ENCODE measurements around the gene EFNA2. TPM values are rescaled to one million over a fixed set of nuclear protein-coding genes. Genes with fewer than 3 reads are reported as not detected.
"Not testable (repeated sequence)": the region's sequence is repeated elsewhere in the genome, so short reads cannot be mapped to it uniquely, and the experiment has no call there.

EFNA2 gene
- total RNA-seq, 1 experiment from 2014 or later, result 12.2 TPM

DNA sequence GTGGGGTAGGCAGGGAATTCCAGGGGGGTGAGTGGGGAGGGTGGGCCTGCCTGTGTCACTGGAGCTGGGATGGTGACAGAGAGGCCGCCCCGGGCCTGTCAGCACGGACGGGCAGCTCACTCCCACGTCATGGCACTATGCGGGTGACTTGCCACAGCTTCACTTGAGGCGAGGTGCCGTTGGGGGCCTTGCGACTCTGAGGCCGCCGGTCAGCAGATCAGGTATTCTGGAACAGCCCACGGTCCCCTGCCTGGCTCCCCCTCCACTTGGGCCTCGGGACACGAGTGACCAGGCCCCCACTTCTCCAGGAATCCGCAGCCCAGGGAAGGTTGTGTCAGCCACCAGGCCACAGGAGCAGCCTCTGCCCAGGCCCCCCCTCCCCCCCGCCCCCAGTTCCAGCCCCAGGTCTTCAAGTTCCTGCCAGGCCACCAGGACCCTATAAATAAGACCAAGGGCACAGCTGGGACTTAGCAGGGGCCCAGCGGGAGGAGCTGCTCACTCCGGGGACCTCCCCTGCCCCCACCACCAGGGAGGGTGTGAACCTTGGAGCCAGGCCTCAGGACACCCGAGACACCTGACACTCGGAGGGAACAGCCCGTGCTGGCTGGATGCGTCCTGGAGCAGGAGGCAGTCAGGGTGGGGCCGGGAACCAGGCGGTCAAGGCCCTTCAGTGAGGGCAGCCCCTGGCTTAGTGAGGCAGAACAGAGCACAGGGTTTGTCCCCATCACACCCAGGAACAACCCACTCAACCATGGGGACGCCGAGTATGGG is 40.0 kb upstream of the EFNA2 start (continued):
- TF ChIP-seq YY1 (IDR thresholded peaks at IDR 0.05; ENCODE audit: extremely low read depth, insufficient replicate concordance, low read depth, low read length) (no peak), EZH2phosphoT487 (IDR thresholded peaks at IDR 0.05; ENCODE audit: borderline replicate concordance) (no peak)

DNA sequence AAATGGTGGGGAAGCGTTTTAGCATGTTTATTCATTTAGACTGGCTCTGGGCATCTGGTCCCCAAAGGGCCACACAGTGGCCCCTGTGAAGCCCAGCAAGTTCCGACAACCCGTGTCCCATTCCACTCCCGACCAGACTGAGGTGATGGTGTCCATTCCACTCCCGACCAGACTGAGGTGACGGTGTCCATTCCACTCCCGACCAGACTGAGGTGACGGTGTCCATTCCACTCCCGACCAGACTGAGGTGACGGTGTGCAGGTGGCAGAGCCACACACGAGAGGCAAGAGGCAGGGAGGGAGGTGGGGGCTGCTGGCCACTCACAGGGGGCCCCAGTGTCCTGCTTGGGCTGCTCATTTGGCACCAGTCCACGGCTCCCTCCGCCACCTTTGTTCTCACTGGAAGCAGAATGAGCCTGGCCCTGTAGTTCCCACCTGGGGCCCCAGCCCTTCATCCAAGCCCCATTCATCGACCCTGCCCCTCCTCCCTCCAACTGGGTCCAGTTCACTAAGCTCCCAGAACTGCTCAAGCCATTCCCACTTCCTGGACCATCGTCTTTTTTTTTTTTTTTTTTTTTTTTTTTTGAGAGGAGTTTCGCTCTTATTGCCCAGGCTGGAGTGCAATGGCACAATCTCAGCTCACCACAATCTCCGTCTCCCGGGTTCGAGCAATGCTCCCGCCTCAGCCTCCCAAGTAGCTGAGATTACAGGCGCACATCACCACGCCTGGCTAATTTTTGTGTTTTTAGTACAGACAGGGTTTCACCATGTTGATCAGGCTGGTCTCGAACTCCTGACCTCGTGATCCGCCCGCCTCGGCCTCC is 39.2 kb upstream of the EFNA2 start:
- ChIA-PET POLR2A (interaction anchor here (0.7 to 5.3 kb wide), 5 partner anchors 15 to 69 kb away, joined by 3 to 139 read pairs (median 6); partner anchors contain the start of gene CIRBP), RAD21 (ENCODE audit: low non-redundant PET in 1 of 2, low total read pairs in 2 of 2, uncharacterized antibody in 2 of 2, unreplicated experiment in 2 of 2) (interaction anchor here (0.6 to 0.9 kb wide), 3 partner anchors 20 to 178 kb away, joined by 3 to 8 read pairs (median 5); no protein-coding TSS in a partner anchor), CTCF (interaction anchor here (0.7 to 5.2 kb wide), 3 partner anchors 15 to 180 kb away, joined by 3 to 325 read pairs (median 4); partner anchors contain the start of genes ARHGAP45 and CIRBP)
- TF ChIP-seq, protein P1, sequence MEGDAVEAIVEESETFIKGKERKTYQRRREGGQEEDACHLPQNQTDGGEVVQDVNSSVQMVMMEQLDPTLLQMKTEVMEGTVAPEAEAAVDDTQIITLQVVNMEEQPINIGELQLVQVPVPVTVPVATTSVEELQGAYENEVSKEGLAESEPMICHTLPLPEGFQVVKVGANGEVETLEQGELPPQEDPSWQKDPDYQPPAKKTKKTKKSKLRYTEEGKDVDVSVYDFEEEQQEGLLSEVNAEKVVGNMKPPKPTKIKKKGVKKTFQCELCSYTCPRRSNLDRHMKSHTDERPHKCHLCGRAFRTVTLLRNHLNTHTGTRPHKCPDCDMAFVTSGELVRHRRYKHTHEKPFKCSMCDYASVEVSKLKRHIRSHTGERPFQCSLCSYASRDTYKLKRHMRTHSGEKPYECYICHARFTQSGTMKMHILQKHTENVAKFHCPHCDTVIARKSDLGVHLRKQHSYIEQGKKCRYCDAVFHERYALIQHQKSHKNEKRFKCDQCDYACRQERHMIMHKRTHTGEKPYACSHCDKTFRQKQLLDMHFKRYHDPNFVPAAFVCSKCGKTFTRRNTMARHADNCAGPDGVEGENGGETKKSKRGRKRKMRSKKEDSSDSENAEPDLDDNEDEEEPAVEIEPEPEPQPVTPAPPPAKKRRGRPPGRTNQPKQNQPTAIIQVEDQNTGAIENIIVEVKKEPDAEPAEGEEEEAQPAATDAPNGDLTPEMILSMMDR (IDR thresholded peaks at IDR 0.05 in 2 of 3, conservative IDR thresholded peaks at IDR 0.05 in 1 of 3; ENCODE audit: borderline replicate concordance in 1 of 3, insufficient read depth in 1 of 3, low read depth in 2 of 3, low read length in 2 of 3), result peak in 1 of 3 experiments; percentile 31; a peak in 1 of 6 replicates
- peak; percentile 44; the same call in 1 of the 2 replicates for TF ChIP-seq POLR2AphosphoS5 (IDR thresholded peaks at IDR 0.05; ENCODE audit: low read depth, low read length)
- Histone ChIP-seq H3K4me2 (ENCODE audit: low read length) (peak overlapping the region; percentile 98), H3K9ac (ENCODE audit: low read length) (peak overlapping the region; percentile 99), H3K4me1 (ENCODE audit: control insufficient read depth in 1 of 2, insufficient read depth in 2 of 2, low read length in 2 of 2) (peaks cover 47 to 63% of the 10 kb centered on the region in 2 experiments), H3K36me3 (ENCODE audit: control insufficient read depth in 1 of 2, insufficient read depth in 2 of 2, low read length in 2 of 2) (peaks cover 5 to 25% of the 10 kb centered on the region in 2 experiments), H3K79me2 (ENCODE audit: insufficient read depth, low read length) (peaks cover 57% of the 10 kb centered on the region), H3K27ac (ENCODE audit: low read depth, low read length) (peak overlapping the region; percentile 100), H4K20me1 (ENCODE audit: insufficient read depth) (peaks cover 13% of the 10 kb centered on the region; the same call in 1 of the 2 replicates)
- intact Hi-C loops (cut with micrococcal nuclease), result loop anchor here (10.0 kb wide), 2 partner anchors 222 to 452 kb away; partner anchors contain the start of genes CNN2, PTBP1, RNU6-2 and TMEM259
- H2AFZ ChIP-seq (ENCODE audit: low read depth, low read length, poor library complexity, severe bottlenecking); H3K9me2 ChIP-seq (ENCODE audit: insufficient read depth); H3K9me3 ChIP-seq (ENCODE audit: control insufficient read depth in 1 of 2, insufficient read depth in 1 of 2, low read depth in 1 of 2, low read length in 2 of 2); H3K4me3 ChIP-seq (replicated peaks in 1 of 2; ENCODE audit: low read depth in 1 of 2, low read length in 2 of 2); DNase-seq (ENCODE audit: low read depth, low spot score); BruUV-seq (replicated peaks); ATAC-seq; H3K27me3 ChIP-seq (ENCODE audit: insufficient read depth, low read length): not testable (repeated sequence)
